OCI-LY3 (cell line): ENCODE results near the gene STT3B.
"Not testable (repeated sequence)": the region's sequence is repeated elsewhere in the genome, so short reads cannot be mapped to it uniquely, and the experiment has no call there.

ENCODE experiments used
- H2AFZ ChIP-seq: fragments of 200-600, 300-600 bp; shearing (Covaris generic); 2 replicates; pipeline ENCODE4 v1.6.0; 2014; ENCODE audit warnings: antibody characterized with exemption, low read depth, low read length
- H3K27ac ChIP-seq: fragments of 200-600, 300-600 bp; sonication (generic); 2 replicates; pipeline ENCODE4 v1.5.1; 2014; ENCODE audit warnings: mild to moderate bottlenecking, low read length, moderate library complexity, mixed read lengths
- H3K27me3 ChIP-seq: fragments of 200-600, 300-600 bp; sonication (generic); 2 replicates; pipeline ENCODE4 v1.6.1; 2014; ENCODE audit warnings: low read depth, low read length, mixed read lengths
- H3K36me3 ChIP-seq: fragments of 200-600, 300-600 bp; sonication (generic); replicated peaks from 2 replicates; pipeline ENCODE3; 2014; ENCODE audit warnings: low read depth, low read length, mixed read lengths
- H3K4me1 ChIP-seq: fragments of 300-600, 200-600 bp; sonication (generic); 2 replicates; pipeline ENCODE4 v1.6.1; 2014; ENCODE audit warnings: low read length, mixed read lengths
- H3K4me2 ChIP-seq: fragments of 200-600, 300-600 bp; sonication (generic); 2 replicates; pipeline ENCODE4 v1.6.1; 2014; ENCODE audit warnings: low read length, mixed read lengths
- H3K4me3 ChIP-seq: fragments of 300-600, 200-600 bp; sonication (generic); 2 replicates; pipeline ENCODE4 v1.5.1; 2014; ENCODE audit warnings: antibody characterized with exemption, mild to moderate bottlenecking, low read length, moderate library complexity
- H3K79me2 ChIP-seq: fragments of 300-600, 200-600 bp; shearing (Covaris generic); 2 replicates; pipeline ENCODE4 v1.6.1; 2014; ENCODE audit warnings: mild to moderate bottlenecking, low read length, mixed read lengths
- H3K9ac ChIP-seq: fragments of 300-600, 200-600 bp; shearing (Covaris generic); 2 replicates; pipeline ENCODE4 v1.6.0; 2014; ENCODE audit warnings: mild to moderate bottlenecking, low read length, moderate library complexity
- H3K9me3 ChIP-seq: fragments of 200-600, 300-600 bp; shearing (Covaris generic); 2 replicates; pipeline ENCODE4 v1.6.1; 2014; ENCODE audit warnings: low read length, mixed read lengths; ENCODE audit not compliant: insufficient read depth
- H4K20me1 ChIP-seq: fragments of 200-600, 300-600 bp; sonication (generic); 2 replicates; pipeline ENCODE4 v1.6.1; 2016; ENCODE audit warnings: low read length, mixed read lengths; ENCODE audit not compliant: insufficient read depth
- CTCF ChIP-seq: fragments of 200-600, 300-600 bp; sonication (generic); IDR thresholded peaks from 2 replicates; pipeline ENCODE4 v1.5.1; 2014; ENCODE audit warnings: antibody characterized with exemption, low read length, low read depth
- EZH2phosphoT487 ChIP-seq: fragments of 200-600 bp; shearing (Covaris generic); IDR thresholded peaks from 2 replicates; pipeline ENCODE4 v1.6.1; 2018; ENCODE audit warnings: antibody characterized with exemption, mixed run types, low read depth

The STT3B gene

GRCh38 chr3:31596176-31596575 is 63.5 kb downstream of the STT3B start:
- Histone ChIP-seq H3K4me1 (peaks cover 7% of the 10 kb centered on the region), H3K9me3 (no peaks in the 10 kb centered on the region), H2AFZ (no peak overlapping the region), H3K9ac (no peak overlapping the region), H3K4me2 (no peak overlapping the region), H4K20me1 (peaks cover 34% of the 10 kb centered on the region), H3K36me3 (peaks cover 58% of the 10 kb centered on the region), H3K79me2 (peaks cover 63% of the 10 kb centered on the region), H3K27ac (no peak overlapping the region), H3K27me3 (no peaks in the 10 kb centered on the region), H3K4me3 (no peak overlapping the region)
- TF ChIP-seq CTCF (no peak), EZH2phosphoT487 (no peak)

GRCh38 chr3:31600431-31600830 is 67.7 kb downstream of the STT3B start:
- no peaks in the 10 kb centered on the region for H3K27me3 ChIP-seq
- TF ChIP-seq CTCF = no peak
- TF ChIP-seq EZH2phosphoT487 = no peak
- no peak overlapping the region for H3K27ac ChIP-seq
- peaks cover 51% of the 10 kb centered on the region for H3K79me2 ChIP-seq
- H2AFZ ChIP-seq = no peak overlapping the region
- H3K4me1 ChIP-seq = no peaks in the 10 kb centered on the region
- H3K4me3 ChIP-seq = no peak overlapping the region
- peaks cover 63% of the 10 kb centered on the region for H3K36me3 ChIP-seq
- peaks cover 9% of the 10 kb centered on the region for H4K20me1 ChIP-seq
- no peak overlapping the region for H3K4me2 ChIP-seq
- no peak overlapping the region for H3K9ac ChIP-seq
- peaks cover 18% of the 10 kb centered on the region; the same call in 1 of the 2 replicates for H3K9me3 ChIP-seq

GRCh38 chr3:31605333-31605732 is 72.6 kb downstream of the STT3B start:
- not testable (repeated sequence) for H3K27me3 ChIP-seq, H3K4me2 ChIP-seq, H3K27ac ChIP-seq, H3K4me3 ChIP-seq, H3K9ac ChIP-seq, H3K4me1 ChIP-seq, H2AFZ ChIP-seq
- Histone ChIP-seq H3K36me3 (peaks cover 73% of the 10 kb centered on the region), H4K20me1 (peaks cover 14% of the 10 kb centered on the region; the same call in 1 of the 2 replicates), H3K79me2 (peaks cover 66% of the 10 kb centered on the region), H3K9me3 (peaks cover 33% of the 10 kb centered on the region; the same call in 1 of the 2 replicates)

GRCh38 chr3:31606453-31606852 is 73.7 kb downstream of the STT3B start:
- Histone ChIP-seq H3K79me2 (peaks cover 65% of the 10 kb centered on the region), H3K9me3 (peaks cover 33% of the 10 kb centered on the region; the same call in 1 of the 2 replicates), H3K4me1 (no peaks in the 10 kb centered on the region), H3K4me3 (no peak overlapping the region), H3K4me2 (no peak overlapping the region), H3K36me3 (peaks cover 68% of the 10 kb centered on the region), H3K27me3 (no peaks in the 10 kb centered on the region), H2AFZ (no peak overlapping the region), H3K9ac (no peak overlapping the region), H3K27ac (no peak overlapping the region), H4K20me1 (peaks cover 25% of the 10 kb centered on the region)
- TF ChIP-seq CTCF = no peak
